Ectodermal cell (in vitro differentiated cells): ENCODE results near the gene PIGV.

Source experiments
- H3K27ac ChIP-seq: 2 replicates; pipeline ENCODE4 v1.7.0; 2013; ENCODE audit warnings: mild to moderate bottlenecking, low read depth, low read length; ENCODE audit not compliant: insufficient read depth, poor library complexity, severe bottlenecking
- H3K27me3 ChIP-seq: 2 replicates; pipeline ENCODE4 v1.7.0; 2013; ENCODE audit warnings: mild to moderate bottlenecking, low read length; ENCODE audit not compliant: insufficient read depth, control insufficient read depth, poor library complexity, severe bottlenecking
- H3K36me3 ChIP-seq: one replicate; pipeline ENCODE4 v1.7.0; 2013; ENCODE audit warnings: low read length; ENCODE audit not compliant: control insufficient read depth, insufficient read depth
- H3K4me1 ChIP-seq: one replicate; pipeline ENCODE4 v1.7.0; 2013; ENCODE audit warnings: low read length; ENCODE audit not compliant: control insufficient read depth, insufficient read depth
- H3K4me3 ChIP-seq: 2 replicates; pipeline ENCODE4 v1.7.0; 2013; ENCODE audit warnings: low read depth, low read length, control low read depth; ENCODE audit not compliant: insufficient read depth
- H3K9me3 ChIP-seq: 2 replicates; pipeline ENCODE4 v1.7.0; 2013; ENCODE audit warnings: mild to moderate bottlenecking, low read length, moderate library complexity; ENCODE audit not compliant: control insufficient read depth
- whole genome bisulfite sequencing, 2 experiments: methylation state at CpG; one replicate each; pipeline ENCODE4 v1.1.7; 2013; ENCODE audit warnings: missing lambda C conversion rate in 2 of 2; 5-methylcytosine and 5-hydroxymethylcytosine counted together

Gene PIGV

GRCh38 chr1:26814377-26814776, 26.6 kb downstream of the PIGV start:
- no peaks in the 10 kb centered on the region for H3K27me3 ChIP-seq
- 90 to 94% methylated on average over 2 of the region's 2 CpGs for WGBS, 2 experiments
- H3K4me1 ChIP-seq: no peaks in the 10 kb centered on the region
- no peak overlapping the region for H3K4me3 ChIP-seq
- no peaks in the 10 kb centered on the region for H3K36me3 ChIP-seq
- H3K9me3 ChIP-seq: no peaks in the 10 kb centered on the region
- H3K27ac ChIP-seq: no peak overlapping the region

GRCh38 chr1:26814893-26815292, 27.1 kb downstream of the PIGV start:
- Histone ChIP-seq H3K27ac (no peak overlapping the region), H3K4me3 (no peak overlapping the region), H3K9me3 (no peaks in the 10 kb centered on the region), H3K27me3 (no peaks in the 10 kb centered on the region), H3K4me1 (no peaks in the 10 kb centered on the region), H3K36me3 (no peaks in the 10 kb centered on the region)
- WGBS, 2 experiments: 89 to 95% methylated on average over 3 of the region's 3 CpGs

GRCh38 chr1:26820784-26821269, 33.1 kb downstream of the PIGV start:
- Histone ChIP-seq H3K27ac (no peak overlapping the region), H3K9me3 (no peaks in the 10 kb centered on the region), H3K4me3 (no peak overlapping the region), H3K27me3 (no peaks in the 10 kb centered on the region), H3K36me3 (no peaks in the 10 kb centered on the region), H3K4me1 (peaks cover 4% of the 10 kb centered on the region)
- 89 to 91% methylated on average over 4 of the region's 4 CpGs for WGBS, 2 experiments

GRCh38 chr1:26822737-26823395, 35.1 kb downstream of the PIGV start:
- WGBS, 2 experiments: 95 to 99% methylated on average over 3 to 4 of the region's 4 CpGs
- Histone ChIP-seq H3K4me3 (no peak overlapping the region), H3K4me1 (peaks cover 10% of the 10 kb centered on the region), H3K36me3 (no peaks in the 10 kb centered on the region), H3K9me3 (no peaks in the 10 kb centered on the region), H3K27ac (no peak overlapping the region), H3K27me3 (no peaks in the 10 kb centered on the region)

GRCh38 chr1:26824731-26825130, 37.0 kb downstream of the PIGV start:
- Histone ChIP-seq H3K27me3 (no peaks in the 10 kb centered on the region), H3K27ac (no peak overlapping the region), H3K4me1 (peaks cover 15% of the 10 kb centered on the region), H3K9me3 (no peaks in the 10 kb centered on the region), H3K4me3 (no peak overlapping the region), H3K36me3 (no peaks in the 10 kb centered on the region)
- WGBS, 2 experiments: 89 to 95% methylated on average over 3 of the region's 3 CpGs

GRCh38 chr1:26826261-26827105, 38.7 kb downstream of the PIGV start, which contains the start of gene ZDHHC18:
Gene ZDHHC18, plus strand, starts transcription at chr1:26826688. Its CDS starts 117 bp downstream, at chr1:26826805.
- Histone ChIP-seq H3K36me3 (no peaks in the 10 kb centered on the region), H3K27ac (no peak within 1 kb of the TSS), H3K9me3 (no peaks in the 10 kb centered on the region), H3K4me1 (peaks cover 15% of the 10 kb centered on the region), H3K4me3 (peak within 1 kb of the TSS; percentile 60), H3K27me3 (no peaks in the 10 kb centered on the region)
- 3% methylated on average over 107 of the region's 107 CpGs for WGBS, 2 experiments

- Histone ChIP-seq H3K9me3 (no peaks in the 10 kb centered on the region), H3K36me3 (no peaks in the 10 kb centered on the region), H3K27me3 (no peaks in the 10 kb centered on the region), H3K27ac (no peak overlapping the region), H3K4me1 (peaks cover 15% of the 10 kb centered on the region), H3K4me3 (peak overlapping the region; percentile 60)
- 9% methylated on average over 17 of the region's 17 CpGs for WGBS, 2 experiments
Observed at GRCh38 chr1:26827106-26827604, 39.4 kb downstream of the PIGV start.

GRCh38 chr1:26827663-26828062, 39.9 kb downstream of the PIGV start:
- Histone ChIP-seq H3K9me3 (no peaks in the 10 kb centered on the region), H3K4me3 (peak overlapping the region; percentile 60), H3K36me3 (no peaks in the 10 kb centered on the region), H3K27ac (no peak overlapping the region), H3K4me1 (peaks cover 15% of the 10 kb centered on the region), H3K27me3 (no peaks in the 10 kb centered on the region)
- WGBS, 2 experiments: 42 to 49% methylated on average over 11 of the region's 11 CpGs

GRCh38 chr1:26828411-26828991, 40.8 kb downstream of the PIGV start:
- Histone ChIP-seq H3K36me3 (no peaks in the 10 kb centered on the region), H3K4me3 (no peak overlapping the region), H3K4me1 (peaks cover 15% of the 10 kb centered on the region), H3K9me3 (no peaks in the 10 kb centered on the region), H3K27me3 (no peaks in the 10 kb centered on the region), H3K27ac (no peak overlapping the region)
- WGBS, 2 experiments: 80 to 86% methylated on average over 4 of the region's 4 CpGs
